CMK (cell line): ENCODE measurements around the gene NID2.

ENCODE experiments used
- DNase-seq: peaks from one replicate; pipeline ENCODE4 v3.0.0-alpha.2; 2010; ENCODE audit warnings: low read depth

NID2 gene

GRCh38 chr14:52052288-52052943 is 16.4 kb downstream of the NID2 start:
- no peak for DNase-seq

GRCh38 chr14:52051871-52052270 is 17.0 kb downstream of the NID2 start:
- DNase-seq, result no peak

- DNase-seq, result no peak
Measured at GRCh38 chr14:52051251-52051650, 17.6 kb downstream of the NID2 start.

GRCh38 chr14:52049721-52050588 is 18.9 kb downstream of the NID2 start:
- no peak for DNase-seq

- DNase-seq, result no peak
Measured at GRCh38 chr14:52049271-52049670, 19.6 kb downstream of the NID2 start.

GRCh38 chr14:52048641-52049204 is 20.1 kb downstream of the NID2 start:
- DNase-seq, result no peak

GRCh38 chr14:52048116-52048515 is 20.7 kb downstream of the NID2 start:
- no peak for DNase-seq

GRCh38 chr14:52046376-52046917 is 22.4 kb downstream of the NID2 start:
- DNase-seq, result no peak

- no peak for DNase-seq
Measured at GRCh38 chr14:52044791-52045522, 23.9 kb downstream of the NID2 start.

GRCh38 chr14:52043690-52044089 is 25.2 kb downstream of the NID2 start:
- DNase-seq, result no peak

GRCh38 chr14:52042371-52043289 is 26.2 kb downstream of the NID2 start:
- DNase-seq, result no peak

- no peak for DNase-seq
Measured at GRCh38 chr14:52040598-52040997, 28.3 kb downstream of the NID2 start.

- DNase-seq, result no peak
Measured at GRCh38 chr14:52039124-52039815, 29.6 kb downstream of the NID2 start.

- no peak for DNase-seq
Measured at GRCh38 chr14:52033101-52033642, 35.7 kb downstream of the NID2 start.

GRCh38 chr14:52032204-52032801 is 36.6 kb downstream of the NID2 start:
- DNase-seq, result no peak

- DNase-seq, result no peak
Measured at GRCh38 chr14:52031781-52032180, 37.1 kb downstream of the NID2 start.

GRCh38 chr14:52029881-52030280 is 39.0 kb downstream of the NID2 start:
- DNase-seq, result no peak

- DNase-seq, result no peak
Measured at GRCh38 chr14:52026901-52027300, 42.0 kb downstream of the NID2 start.

- no peak for DNase-seq
Measured at GRCh38 chr14:52026017-52026660, 42.7 kb downstream of the NID2 start.
